ENCODE measurements around the gene CDCP2. TPM values are rescaled to one million over a fixed set of nuclear protein-coding genes. Genes with fewer than 3 reads are reported as not detected.

CDCP2 gene
- total RNA-seq, 1 donor from 2014 or later, result not detected

DNA sequence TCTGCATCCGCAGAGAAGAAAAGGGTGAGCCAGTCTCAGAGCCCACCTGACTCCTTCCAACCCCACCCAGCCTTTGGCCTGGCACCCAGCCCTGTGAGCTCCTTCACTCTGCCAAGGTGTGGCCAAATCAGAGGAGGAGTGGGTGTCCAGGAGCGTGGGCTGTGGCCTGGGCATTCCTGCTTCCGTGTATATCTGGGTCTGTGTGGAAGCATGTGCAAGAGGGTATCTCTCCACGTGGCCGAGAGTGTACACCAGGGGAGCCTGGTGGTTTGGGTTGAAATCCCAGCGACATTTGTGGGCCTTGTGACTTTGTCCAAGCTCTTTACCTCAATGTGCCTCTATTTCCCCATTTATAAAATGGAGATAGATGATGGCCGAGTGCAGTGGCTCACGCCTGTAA, 29.8 kb downstream of the CDCP2 start:
- no peak for DNase-seq (ENCODE audit: extremely low spot score, unreplicated experiment)
- Mint-ChIP-seq H3K27ac (no peak overlapping the region), H3K4me1 (ENCODE audit: unreplicated experiment) (peaks cover 20% of the 10 kb centered on the region), H3K27me3 (peaks cover 12% of the 10 kb centered on the region), H3K36me3 (no peaks in the 10 kb centered on the region), H3K4me3 (no peak overlapping the region), H3K9me3 (peaks cover 5% of the 10 kb centered on the region)
- TF ChIP-seq, protein P1, sequence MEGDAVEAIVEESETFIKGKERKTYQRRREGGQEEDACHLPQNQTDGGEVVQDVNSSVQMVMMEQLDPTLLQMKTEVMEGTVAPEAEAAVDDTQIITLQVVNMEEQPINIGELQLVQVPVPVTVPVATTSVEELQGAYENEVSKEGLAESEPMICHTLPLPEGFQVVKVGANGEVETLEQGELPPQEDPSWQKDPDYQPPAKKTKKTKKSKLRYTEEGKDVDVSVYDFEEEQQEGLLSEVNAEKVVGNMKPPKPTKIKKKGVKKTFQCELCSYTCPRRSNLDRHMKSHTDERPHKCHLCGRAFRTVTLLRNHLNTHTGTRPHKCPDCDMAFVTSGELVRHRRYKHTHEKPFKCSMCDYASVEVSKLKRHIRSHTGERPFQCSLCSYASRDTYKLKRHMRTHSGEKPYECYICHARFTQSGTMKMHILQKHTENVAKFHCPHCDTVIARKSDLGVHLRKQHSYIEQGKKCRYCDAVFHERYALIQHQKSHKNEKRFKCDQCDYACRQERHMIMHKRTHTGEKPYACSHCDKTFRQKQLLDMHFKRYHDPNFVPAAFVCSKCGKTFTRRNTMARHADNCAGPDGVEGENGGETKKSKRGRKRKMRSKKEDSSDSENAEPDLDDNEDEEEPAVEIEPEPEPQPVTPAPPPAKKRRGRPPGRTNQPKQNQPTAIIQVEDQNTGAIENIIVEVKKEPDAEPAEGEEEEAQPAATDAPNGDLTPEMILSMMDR (conservative IDR thresholded peaks at IDR 0.05), result no peak

GRCh38 chr1:54122135-54122751, 30.6 kb downstream of the CDCP2 start:
- peak overlapping the region; percentile 81 for H3K4me3 Mint-ChIP-seq
- peaks cover 20% of the 10 kb centered on the region for H3K4me1 Mint-ChIP-seq (ENCODE audit: unreplicated experiment)
- no peaks in the 10 kb centered on the region for H3K36me3 Mint-ChIP-seq
- peaks cover 8% of the 10 kb centered on the region for H3K27me3 Mint-ChIP-seq
- no peaks in the 10 kb centered on the region for H3K9me3 Mint-ChIP-seq
- TF ChIP-seq, protein P1 (conservative IDR thresholded peaks at IDR 0.05), result no peak
- no peak for DNase-seq (ENCODE audit: extremely low spot score, unreplicated experiment)
- no peak overlapping the region for H3K27ac Mint-ChIP-seq

- peaks cover 8% of the 10 kb centered on the region for H3K27me3 Mint-ChIP-seq
- H3K27ac Mint-ChIP-seq, result peak overlapping the region; percentile 29
- TF ChIP-seq, protein P1 (conservative IDR thresholded peaks at IDR 0.05), result peak; percentile 87
- H3K4me3 Mint-ChIP-seq, result peak overlapping the region; percentile 81
- no peaks in the 10 kb centered on the region for H3K36me3 Mint-ChIP-seq
- H3K4me1 Mint-ChIP-seq (ENCODE audit: unreplicated experiment), result peaks cover 20% of the 10 kb centered on the region
- H3K9me3 Mint-ChIP-seq, result no peaks in the 10 kb centered on the region
- peak; percentile 86 for DNase-seq (ENCODE audit: extremely low spot score, unreplicated experiment)
These were observed 31.2 kb downstream of the CDCP2 start for GRCh38 chr1:54121482-54122134.

- Mint-ChIP-seq H3K9me3 (no peaks in the 10 kb centered on the region), H3K4me3 (peak overlapping the region; percentile 81)
- DNase-seq (ENCODE audit: extremely low spot score, unreplicated experiment), result no peak
These were observed 31.9 kb downstream of the CDCP2 start for GRCh38 chr1:54120698-54121481.

DNA sequence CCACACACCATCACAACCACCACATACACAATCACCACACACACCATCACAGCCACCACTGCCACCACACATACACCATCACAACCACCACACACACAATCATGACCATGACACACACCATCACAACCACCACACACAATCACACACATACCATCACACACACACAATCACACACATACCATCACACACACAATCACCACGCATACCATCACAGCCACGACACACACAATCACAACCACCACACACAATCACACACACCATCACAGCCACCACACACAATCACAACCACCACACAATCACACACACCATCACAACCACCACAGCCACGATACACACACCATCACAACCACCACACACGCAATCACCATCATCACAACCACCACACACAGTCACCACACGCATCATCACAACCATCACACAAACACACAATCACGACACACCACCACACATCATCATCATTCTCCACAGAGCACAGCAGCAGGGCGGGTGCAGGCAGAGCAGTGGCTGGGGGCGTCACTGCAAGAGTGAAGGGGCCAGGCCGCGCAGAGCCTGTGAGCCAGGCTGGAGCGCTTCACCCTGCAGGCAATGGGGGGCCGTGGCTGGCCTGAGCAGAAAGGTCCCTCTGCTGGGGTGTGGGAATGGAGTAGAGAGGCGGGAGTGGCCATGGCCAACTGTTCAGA, 32.6 kb downstream of the CDCP2 start:
- H3K36me3 Mint-ChIP-seq, result no peaks in the 10 kb centered on the region
- H3K4me1 Mint-ChIP-seq (ENCODE audit: unreplicated experiment), result peaks cover 20% of the 10 kb centered on the region
- H3K27ac Mint-ChIP-seq, result no peak overlapping the region
- no peak overlapping the region for H3K4me3 Mint-ChIP-seq
- DNase-seq (ENCODE audit: extremely low spot score, unreplicated experiment), result no peak
- no peaks in the 10 kb centered on the region for H3K9me3 Mint-ChIP-seq
- peaks cover 11% of the 10 kb centered on the region for H3K27me3 Mint-ChIP-seq
- TF ChIP-seq, protein P1 (conservative IDR thresholded peaks at IDR 0.05), result no peak

More at GRCh38 chr1:54120698-54121481, 31.9 kb downstream of the CDCP2 start:
- Mint-ChIP-seq H3K27me3 (peaks cover 11% of the 10 kb centered on the region), H3K4me1 (ENCODE audit: unreplicated experiment) (peaks cover 20% of the 10 kb centered on the region), H3K36me3 (no peaks in the 10 kb centered on the region), H3K27ac (peak overlapping the region; percentile 29)
- TF ChIP-seq, protein P1 (conservative IDR thresholded peaks at IDR 0.05), result no peak

Measured in type B pancreatic cell (in vitro differentiated cells).